A549 treated with DMSO at 1 μM for 4 hours (cell line): ENCODE data around the gene QRSL1. TPM values are rescaled to one million over a fixed set of nuclear protein-coding genes. Genes with fewer than 3 reads are reported as not detected.

Experiments
- total RNA-seq: library from RNA; stranded (reverse); fragments of 200-300 nt; extraction: Qiagen RNA extraction; gene quantifications from 5 replicates; pipeline ENCODE4 v1.2.3, GENCODE V29; 2022; ENCODE audit warnings: low read depth

Gene QRSL1
- total RNA-seq, result 6.8 to 8.5 TPM (median 8.2 TPM) in 5 replicates

GRCh38 chr6:106629103-106629858, at the start of gene QRSL1, which contains the start of gene RTN4IP1:
Gene QRSL1, plus strand, starts transcription at chr6:106629578. Its CDS starts 104 bp downstream, at chr6:106629682.
Gene RTN4IP1, minus strand, starts transcription at chr6:106629498. Its CDS starts 477 bp downstream, at chr6:106629021.

Other genes with a start within 250 kb of the QRSL1 start
- 8.2 to 10.2 TPM (median 8.9 TPM) in 5 replicates for gene RTN4IP1, start 80 bp upstream of the QRSL1 start, total RNA-seq